Type B pancreatic cell (in vitro differentiated cells): Measurements from ENCODE around the gene SEPTIN5. TPM values are rescaled to one million over a fixed set of nuclear protein-coding genes. Genes with fewer than 3 reads are reported as not detected.

ENCODE experiments used
- DNase-seq: peaks from one replicate; pipeline ENCODE4 v3.0.0; 2021; ENCODE audit warnings: mixed read lengths; ENCODE audit not compliant: unreplicated experiment; ENCODE audit errors: extremely low spot score
- H3K27ac Mint-ChIP-seq: 2 replicates; pipeline ENCODE4 v1.8.0; 2021; ENCODE audit warnings: mild to moderate bottlenecking, mixed read lengths
- H3K27me3 Mint-ChIP-seq: 2 replicates; pipeline ENCODE4 v1.8.0; 2021; ENCODE audit warnings: mixed read lengths
- H3K36me3 Mint-ChIP-seq: 2 replicates; pipeline ENCODE4 v1.8.0; 2021; ENCODE audit warnings: mixed read lengths
- H3K4me1 Mint-ChIP-seq: one replicate; pipeline ENCODE4 v1.8.0; 2021; ENCODE audit warnings: mixed read lengths; ENCODE audit not compliant: unreplicated experiment
- H3K4me3 Mint-ChIP-seq: 2 replicates; pipeline ENCODE4 v1.8.0; 2021; ENCODE audit warnings: mild to moderate bottlenecking, mixed read lengths
- H3K9me3 Mint-ChIP-seq: 2 replicates; pipeline ENCODE4 v1.8.0; 2021; ENCODE audit warnings: mixed read lengths
- total RNA-seq: library from RNA; stranded (reverse); gene quantifications from 2 replicates; pipeline ENCODE4 v1.2.1, GENCODE V29; 2021; ENCODE audit warnings: low replicate concordance
- TF ChIP-seq, protein P1 (sequence below): fragments of 200-600 bp; sonication (generic); conservative IDR thresholded peaks from 2 replicates; pipeline ENCODE4 v1.5.0; 2021; ENCODE audit warnings: antibody characterized with exemption, mild to moderate bottlenecking

SEPTIN5 gene
- total RNA-seq, 1 donor from 2014 or later: 45.7 TPM

DNA sequence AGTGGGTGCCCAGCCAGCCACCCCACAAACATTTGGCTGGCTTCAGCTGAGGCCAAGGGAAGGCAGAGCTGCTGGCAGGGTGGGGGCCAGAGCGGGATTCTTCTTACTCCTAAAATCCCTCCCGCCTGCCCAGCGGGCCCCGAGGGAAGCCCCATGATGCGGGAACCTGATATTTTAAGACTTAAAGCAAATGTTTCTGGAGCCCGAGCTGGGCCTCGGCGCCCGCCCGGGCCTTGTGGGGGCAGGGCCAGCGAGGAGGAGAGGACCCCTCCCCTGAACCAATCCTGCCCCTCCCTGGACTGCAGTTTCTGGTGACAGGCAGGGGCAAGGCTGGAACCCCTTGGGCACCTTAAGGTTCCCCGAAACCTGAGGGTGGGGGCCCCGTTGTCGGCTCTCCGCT is 26.3 kb downstream of the SEPTIN5 start:
- Mint-ChIP-seq H3K4me3 (no peak overlapping the region), H3K36me3 (no peaks in the 10 kb centered on the region), H3K4me1 (no peaks in the 10 kb centered on the region), H3K27ac (no peak overlapping the region), H3K27me3 (no peaks in the 10 kb centered on the region), H3K9me3 (no peaks in the 10 kb centered on the region)
- TF ChIP-seq, protein P1, sequence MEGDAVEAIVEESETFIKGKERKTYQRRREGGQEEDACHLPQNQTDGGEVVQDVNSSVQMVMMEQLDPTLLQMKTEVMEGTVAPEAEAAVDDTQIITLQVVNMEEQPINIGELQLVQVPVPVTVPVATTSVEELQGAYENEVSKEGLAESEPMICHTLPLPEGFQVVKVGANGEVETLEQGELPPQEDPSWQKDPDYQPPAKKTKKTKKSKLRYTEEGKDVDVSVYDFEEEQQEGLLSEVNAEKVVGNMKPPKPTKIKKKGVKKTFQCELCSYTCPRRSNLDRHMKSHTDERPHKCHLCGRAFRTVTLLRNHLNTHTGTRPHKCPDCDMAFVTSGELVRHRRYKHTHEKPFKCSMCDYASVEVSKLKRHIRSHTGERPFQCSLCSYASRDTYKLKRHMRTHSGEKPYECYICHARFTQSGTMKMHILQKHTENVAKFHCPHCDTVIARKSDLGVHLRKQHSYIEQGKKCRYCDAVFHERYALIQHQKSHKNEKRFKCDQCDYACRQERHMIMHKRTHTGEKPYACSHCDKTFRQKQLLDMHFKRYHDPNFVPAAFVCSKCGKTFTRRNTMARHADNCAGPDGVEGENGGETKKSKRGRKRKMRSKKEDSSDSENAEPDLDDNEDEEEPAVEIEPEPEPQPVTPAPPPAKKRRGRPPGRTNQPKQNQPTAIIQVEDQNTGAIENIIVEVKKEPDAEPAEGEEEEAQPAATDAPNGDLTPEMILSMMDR: no peak
- DNase-seq: no peak

DNA sequence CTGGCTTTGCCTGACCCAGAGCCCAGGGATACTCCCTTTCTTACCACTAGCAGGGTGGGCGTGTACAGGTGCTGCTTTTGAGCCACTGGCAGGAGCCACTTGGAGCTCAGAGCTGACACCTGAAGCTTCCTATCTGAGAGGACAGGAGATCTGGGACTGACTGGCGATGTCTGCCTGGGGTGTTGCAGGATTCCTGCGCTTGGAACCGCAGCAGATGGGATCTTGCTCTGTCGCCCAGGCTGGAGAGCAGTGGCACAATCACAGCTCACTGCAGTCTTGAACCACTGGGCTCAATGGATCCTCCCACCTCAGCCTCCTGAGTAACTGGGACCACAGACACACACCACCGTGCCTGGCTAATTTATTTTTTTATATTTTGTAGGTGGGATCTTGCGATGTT is 26.8 kb downstream of the SEPTIN5 start:
- Mint-ChIP-seq H3K9me3 (no peaks in the 10 kb centered on the region), H3K27me3 (no peaks in the 10 kb centered on the region), H3K4me3 (no peak overlapping the region), H3K27ac (no peak overlapping the region), H3K4me1 (no peaks in the 10 kb centered on the region), H3K36me3 (no peaks in the 10 kb centered on the region)
- DNase-seq: no peak
- TF ChIP-seq, protein P1: no peak

DNA sequence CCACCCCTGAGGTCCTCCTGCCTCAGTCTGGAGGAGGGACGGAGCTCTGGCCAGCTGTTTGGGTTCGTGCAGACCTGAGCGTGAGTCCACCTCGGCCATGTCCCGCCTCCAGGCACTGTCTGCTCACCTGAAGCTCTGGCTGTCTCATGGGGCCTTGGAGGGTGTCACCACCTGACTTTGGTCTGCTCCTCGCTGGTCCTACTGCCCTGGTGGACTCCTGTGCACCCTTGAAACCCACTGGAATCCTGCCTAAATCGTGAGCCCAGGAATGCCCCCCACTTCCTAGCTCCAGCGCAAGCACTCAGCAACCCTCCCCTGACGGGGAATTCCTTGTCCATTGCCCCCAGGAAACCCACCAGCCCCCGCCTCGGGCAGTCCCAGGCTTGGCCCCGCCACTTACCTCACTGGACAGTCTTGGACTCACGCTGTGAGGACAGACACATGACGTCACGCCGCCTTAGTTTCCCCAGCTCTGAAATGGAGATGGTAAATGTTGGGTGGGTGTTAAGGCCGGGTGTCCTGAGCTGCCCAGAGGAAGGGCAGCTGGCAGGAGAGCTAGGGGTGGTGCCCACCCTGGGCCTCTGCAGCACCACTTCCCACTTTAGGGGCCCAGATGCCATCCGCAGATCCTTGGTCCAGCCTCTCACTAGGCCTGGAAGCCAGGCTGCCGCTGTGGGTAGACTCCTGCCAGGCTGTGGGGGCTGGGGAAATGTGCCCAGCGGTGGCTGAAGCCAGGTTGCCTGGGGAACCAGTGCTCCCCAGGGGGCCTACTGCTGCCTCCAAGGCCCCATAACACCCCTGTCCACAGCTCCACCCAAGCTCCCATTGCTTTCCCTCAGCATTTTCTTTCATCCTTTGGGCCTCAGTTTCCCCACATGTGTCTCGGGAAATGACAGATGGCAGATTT is 28.1 kb downstream of the SEPTIN5 start:
- no peak overlapping the region for H3K27ac Mint-ChIP-seq
- TF ChIP-seq, protein P1: no peak
- no peak for DNase-seq
- no peaks in the 10 kb centered on the region for H3K27me3 Mint-ChIP-seq
- no peak overlapping the region for H3K4me3 Mint-ChIP-seq
- no peaks in the 10 kb centered on the region for H3K9me3 Mint-ChIP-seq
- no peaks in the 10 kb centered on the region for H3K36me3 Mint-ChIP-seq
- no peaks in the 10 kb centered on the region for H3K4me1 Mint-ChIP-seq

DNA sequence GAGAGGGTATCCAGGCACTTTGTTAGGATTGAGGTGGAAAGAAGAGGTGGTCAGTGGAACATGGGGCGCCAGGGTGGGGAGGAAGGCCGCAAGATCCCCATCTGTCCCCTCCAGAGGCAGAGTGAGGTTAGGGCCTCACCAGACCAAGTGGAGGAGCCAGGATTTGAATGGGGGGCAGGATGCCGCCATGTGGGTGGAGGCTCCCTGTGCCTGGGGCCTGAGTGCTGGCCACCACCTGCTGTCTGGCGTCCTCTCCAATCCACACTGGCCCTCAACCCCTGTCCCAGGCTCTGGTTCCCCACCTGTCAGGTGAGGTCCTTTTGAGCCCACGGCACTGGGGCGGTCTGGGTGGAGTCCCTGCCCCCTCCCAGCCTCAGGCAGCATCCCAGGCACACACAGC is 28.8 kb downstream of the SEPTIN5 start:
- TF ChIP-seq, protein P1: no peak
- H3K4me3 Mint-ChIP-seq: no peak overlapping the region
- H3K36me3 Mint-ChIP-seq: no peaks in the 10 kb centered on the region
- no peaks in the 10 kb centered on the region for H3K4me1 Mint-ChIP-seq
- DNase-seq: no peak
- H3K27ac Mint-ChIP-seq: no peak overlapping the region
- H3K27me3 Mint-ChIP-seq: no peaks in the 10 kb centered on the region
- no peaks in the 10 kb centered on the region for H3K9me3 Mint-ChIP-seq

DNA sequence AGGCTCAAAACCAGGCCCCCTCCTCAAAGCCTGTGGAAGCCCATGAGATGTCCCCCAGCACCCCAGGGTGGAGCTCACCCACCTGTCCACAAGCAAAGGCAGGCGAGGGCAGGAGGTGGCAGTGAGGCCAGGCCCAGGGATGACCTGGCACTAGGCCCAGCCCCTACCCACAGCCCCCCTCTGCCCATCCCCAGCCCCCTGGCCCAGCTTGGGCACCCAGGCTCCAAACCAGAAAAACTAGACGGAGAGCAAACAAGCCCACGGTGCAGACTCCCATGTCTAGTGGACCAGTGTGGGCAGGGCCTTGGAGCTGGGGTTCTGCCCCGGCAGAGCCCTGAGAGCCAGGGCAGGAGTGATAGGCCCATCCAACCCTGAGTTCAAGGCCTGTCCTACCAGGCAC is 29.3 kb downstream of the SEPTIN5 start:
- Mint-ChIP-seq H3K27ac (no peak overlapping the region), H3K9me3 (no peaks in the 10 kb centered on the region), H3K36me3 (no peaks in the 10 kb centered on the region), H3K4me1 (peaks cover under 1% of the 10 kb centered on the region), H3K27me3 (no peaks in the 10 kb centered on the region), H3K4me3 (no peak overlapping the region)
- TF ChIP-seq, protein P1: no peak
- no peak for DNase-seq
